Skeletal muscle satellite cell (primary cell): ENCODE measurements around the gene ARL17A. TPM values are rescaled to one million over a fixed set of nuclear protein-coding genes. Genes with fewer than 3 reads are reported as not detected.
A peak's percentile ranks its signal among the peaks of the same experiment; 100 is the strongest.
"Not testable (repeated sequence)": the region's sequence is repeated elsewhere in the genome, so short reads cannot be mapped to it uniquely, and the experiment has no call there.

Experiments used
- H3K27me3 ChIP-seq: 2 replicates; pipeline ENCODE4 v1.7.0; 2013; ENCODE audit warnings: low read length; ENCODE audit not compliant: control insufficient read depth, insufficient read depth
- H3K36me3 ChIP-seq: 2 replicates; pipeline ENCODE4 v1.7.0; 2013; ENCODE audit warnings: mild to moderate bottlenecking, control low read depth, low read length; ENCODE audit not compliant: insufficient read depth
- H3K4me1 ChIP-seq: 2 replicates; pipeline ENCODE4 v1.7.0; 2013; ENCODE audit warnings: low read length; ENCODE audit not compliant: control insufficient read depth, insufficient read depth
- H3K4me2 ChIP-seq: 2 replicates; pipeline ENCODE4 v1.7.0; 2013; ENCODE audit warnings: mild to moderate bottlenecking, low read length
- H3K4me3 ChIP-seq: 2 replicates; pipeline ENCODE4 v1.7.0; 2013; ENCODE audit warnings: low read length
- H3K9ac ChIP-seq: 2 replicates; pipeline ENCODE4 v1.7.0; 2013; ENCODE audit warnings: mild to moderate bottlenecking, low read depth, low read length, moderate library complexity
- H3K9me3 ChIP-seq: replicated peaks from 2 replicates; pipeline ENCODE4 v1.7.0; 2013; ENCODE audit warnings: mild to moderate bottlenecking, control low read depth, low read length
- total RNA-seq: library from RNA; depleted of rRNA; stranded (reverse); fragments of >200 nt; gene quantifications from 2 replicates; pipeline ENCODE4 v1.2.3, GENCODE V29; 2012; rRNA removed

ARL17A gene
- 3.3 and 6.1 TPM in 2 replicates for total RNA-seq

DNA sequence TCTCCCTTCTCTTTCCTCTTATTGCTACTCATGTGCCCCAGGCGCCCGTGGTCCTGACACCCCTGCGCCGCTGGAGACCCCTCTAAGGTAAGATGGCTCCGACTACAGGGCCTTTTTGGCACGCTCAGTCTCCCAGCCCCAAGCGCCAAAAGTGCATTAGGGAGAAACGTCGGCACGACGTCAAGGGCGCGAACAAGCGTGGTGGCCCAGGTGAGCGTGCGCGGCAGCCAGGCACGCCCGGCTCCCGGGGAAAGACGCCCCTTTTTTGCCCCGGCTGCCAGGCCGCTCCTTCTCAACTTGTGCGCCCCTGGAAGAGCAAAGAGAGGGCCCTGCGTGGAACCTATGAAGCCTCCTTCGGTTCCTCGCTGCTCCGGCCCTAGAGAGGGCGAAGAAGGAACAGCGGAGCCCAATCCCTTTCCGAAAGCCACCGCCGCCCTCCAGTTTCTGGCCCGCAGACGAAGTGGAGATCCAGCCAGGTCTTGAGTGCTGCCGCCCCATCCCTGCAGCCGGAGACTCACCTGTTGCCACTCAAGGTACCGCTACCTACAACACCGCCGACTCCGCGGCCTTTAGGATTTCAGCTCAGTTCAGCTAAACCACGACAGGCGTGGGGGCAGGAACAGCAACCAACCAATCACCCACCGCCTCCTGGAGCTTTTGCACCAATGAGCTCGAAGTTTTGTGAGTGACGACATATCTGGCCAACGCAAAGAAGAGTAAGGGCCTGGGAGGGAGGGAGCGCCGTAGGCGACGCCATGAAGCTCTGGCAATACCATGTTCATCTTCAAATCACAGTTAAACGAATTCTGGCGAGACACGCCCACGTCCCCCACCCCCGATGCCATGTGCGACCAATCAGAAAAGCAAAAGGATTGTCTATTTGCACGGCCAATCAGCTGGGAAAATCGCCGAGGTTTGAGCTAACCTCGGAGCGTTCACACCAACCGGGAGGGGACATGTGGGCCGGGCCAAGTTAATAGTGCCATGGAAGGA, at the start of gene ARL17A:
ARL17A (minus strand) TSS at position 609 of the 993 bp plus-strand sequence. CDS start 3,369 bp downstream, outside the sequence.
- H3K4me3 ChIP-seq, H3K9me3 ChIP-seq, H3K27me3 ChIP-seq, H3K9ac ChIP-seq, H3K4me1 ChIP-seq, H3K36me3 ChIP-seq: not testable (repeated sequence)
- H3K4me2 ChIP-seq: peak within 1 kb of the TSS; percentile 52

GRCh38 chr17:46628753-46629436, 49.4 kb upstream of the ARL17A start:
- not testable (repeated sequence) for H3K4me2 ChIP-seq, H3K36me3 ChIP-seq, H3K4me1 ChIP-seq, H3K9me3 ChIP-seq, H3K27me3 ChIP-seq, H3K4me3 ChIP-seq, H3K9ac ChIP-seq

DNA sequence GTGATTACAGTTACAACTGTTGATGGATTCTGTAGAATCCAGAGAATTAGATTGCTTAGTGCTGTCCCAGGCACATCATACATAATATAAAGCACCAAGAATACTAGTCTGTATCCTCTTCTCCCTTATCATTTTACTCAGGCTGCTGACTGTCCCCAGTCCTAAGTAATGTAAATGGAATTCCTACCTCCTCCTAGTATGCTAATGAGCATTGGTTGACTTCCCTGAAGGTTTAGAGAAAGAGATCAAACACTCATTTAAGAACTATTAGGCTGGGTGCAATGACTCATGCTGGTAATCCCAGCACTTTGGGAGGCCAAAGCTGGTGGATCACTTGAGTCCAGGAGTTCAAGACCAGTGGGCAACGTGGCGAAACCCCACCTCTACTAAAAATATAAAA, 48.0 kb upstream of the ARL17A start:
- H3K4me2 ChIP-seq, H3K36me3 ChIP-seq, H3K9me3 ChIP-seq: not testable (repeated sequence)

DNA sequence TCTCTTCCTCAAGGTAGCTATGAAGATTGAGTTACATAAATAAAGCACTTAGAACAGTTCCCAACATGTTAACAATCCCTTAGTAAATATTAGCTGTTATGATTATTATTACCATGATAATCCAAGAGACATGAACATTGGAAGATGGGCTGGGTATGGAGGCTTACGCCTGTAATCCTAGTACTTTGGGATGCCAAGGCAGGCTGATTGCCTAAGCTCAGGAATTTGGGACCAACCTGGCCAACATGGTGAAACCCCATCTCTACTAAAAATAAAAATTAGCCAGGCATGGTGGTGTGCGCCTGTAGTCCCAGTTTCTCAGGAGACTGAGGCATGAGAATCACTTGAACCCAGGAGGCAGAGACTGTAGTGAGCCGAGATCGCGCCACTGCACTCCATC, 45.2 kb upstream of the ARL17A start:
- not testable (repeated sequence) for H3K9me3 ChIP-seq, H3K36me3 ChIP-seq, H3K4me3 ChIP-seq, H3K9ac ChIP-seq, H3K27me3 ChIP-seq, H3K4me2 ChIP-seq, H3K4me1 ChIP-seq

More for the DNA sequence above, 48.0 kb upstream of the ARL17A start:
- H3K4me1 ChIP-seq, H3K27me3 ChIP-seq, H3K9ac ChIP-seq, H3K4me3 ChIP-seq: not testable (repeated sequence)

- H3K4me1 ChIP-seq, H3K9me3 ChIP-seq, H3K9ac ChIP-seq, H3K4me3 ChIP-seq, H3K4me2 ChIP-seq, H3K27me3 ChIP-seq, H3K36me3 ChIP-seq: not testable (repeated sequence)
These were observed 44.3 kb upstream of the ARL17A start for GRCh38 chr17:46623790-46624189.

DNA sequence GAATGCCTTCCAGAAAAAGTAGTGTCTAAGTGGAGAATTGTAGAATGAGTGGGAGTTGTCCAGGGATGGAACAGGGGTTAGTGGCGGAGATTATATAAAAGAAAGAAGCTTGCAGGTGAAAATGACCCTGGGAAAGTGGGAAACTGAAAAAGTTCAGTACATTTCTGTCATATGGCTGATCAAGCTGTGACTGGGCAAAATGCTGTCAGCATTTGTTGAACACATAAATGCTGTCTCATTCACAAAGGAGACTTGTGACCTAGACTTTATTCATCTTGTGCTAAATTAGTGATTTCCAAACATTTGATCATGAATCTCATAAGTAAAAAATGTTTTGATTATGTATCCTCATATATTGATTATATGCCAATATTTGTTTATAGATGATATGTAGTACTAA, 39.5 kb upstream of the ARL17A start:
- not testable (repeated sequence) for H3K27me3 ChIP-seq, H3K9ac ChIP-seq, H3K36me3 ChIP-seq, H3K4me1 ChIP-seq, H3K4me3 ChIP-seq, H3K4me2 ChIP-seq, H3K9me3 ChIP-seq

DNA sequence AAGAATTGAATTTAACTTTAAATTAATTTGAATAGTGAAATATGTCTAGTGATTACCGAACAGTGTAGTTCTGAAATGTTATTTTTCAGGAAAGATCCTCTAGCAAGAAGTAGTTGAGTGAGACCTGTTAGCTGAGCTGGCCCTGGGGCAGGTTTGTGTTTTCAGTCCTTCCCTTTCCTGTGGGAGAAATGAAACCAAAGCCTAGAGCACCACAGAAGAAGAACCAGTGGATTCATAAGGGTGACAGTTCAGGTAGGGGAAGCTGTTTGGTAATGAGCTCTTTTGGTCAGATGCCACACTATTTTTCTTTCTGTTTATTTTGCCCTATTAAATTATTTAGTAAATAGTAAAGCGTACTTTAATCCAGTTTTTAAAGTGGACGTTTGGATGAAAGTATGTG, 37.6 kb upstream of the ARL17A start:
- H3K4me2 ChIP-seq, H3K4me1 ChIP-seq, H3K36me3 ChIP-seq, H3K9me3 ChIP-seq, H3K4me3 ChIP-seq, H3K27me3 ChIP-seq, H3K9ac ChIP-seq: not testable (repeated sequence)

DNA sequence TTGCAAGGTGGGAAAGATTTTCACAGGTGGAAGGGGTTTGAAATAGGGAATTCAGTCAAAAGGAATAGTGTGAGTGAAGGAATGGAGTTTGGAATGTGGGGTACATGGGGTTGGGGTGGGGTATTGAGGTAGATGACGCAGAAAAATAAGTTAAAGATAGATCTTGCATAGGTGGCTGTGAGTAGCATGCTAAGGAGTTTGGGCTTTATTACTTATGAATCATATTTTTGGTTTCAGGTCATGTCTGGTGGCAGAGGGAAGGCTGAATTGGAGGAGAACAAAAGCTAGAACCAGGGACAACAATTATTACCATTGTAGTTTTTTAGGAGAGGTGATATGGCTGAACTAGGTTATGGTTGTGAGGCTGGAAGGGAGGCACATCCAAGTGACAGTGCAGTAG, 34.4 kb upstream of the ARL17A start:
- H3K4me2 ChIP-seq, H3K4me1 ChIP-seq, H3K27me3 ChIP-seq, H3K36me3 ChIP-seq, H3K9me3 ChIP-seq, H3K9ac ChIP-seq, H3K4me3 ChIP-seq: not testable (repeated sequence)

GRCh38 chr17:46611304-46611703, 31.8 kb upstream of the ARL17A start:
- H3K4me1 ChIP-seq, H3K4me2 ChIP-seq, H3K27me3 ChIP-seq, H3K9me3 ChIP-seq, H3K36me3 ChIP-seq, H3K4me3 ChIP-seq, H3K9ac ChIP-seq: not testable (repeated sequence)

GRCh38 chr17:46603125-46603524, 23.6 kb upstream of the ARL17A start:
- not testable (repeated sequence) for H3K36me3 ChIP-seq, H3K4me3 ChIP-seq, H3K27me3 ChIP-seq

GRCh38 chr17:46600767-46601166, 21.3 kb upstream of the ARL17A start:
- not testable (repeated sequence) for H3K9ac ChIP-seq, H3K9me3 ChIP-seq, H3K4me2 ChIP-seq, H3K27me3 ChIP-seq, H3K4me3 ChIP-seq, H3K4me1 ChIP-seq, H3K36me3 ChIP-seq

More at GRCh38 chr17:46603125-46603524, 23.6 kb upstream of the ARL17A start:
- H3K4me2 ChIP-seq, H3K9me3 ChIP-seq, H3K9ac ChIP-seq, H3K4me1 ChIP-seq: not testable (repeated sequence)
